Keratinocyte (primary cell): ENCODE data around the gene CCDC116. TPM values are rescaled to one million over a fixed set of nuclear protein-coding genes. Genes with fewer than 3 reads are reported as not detected.

Experiments used
- DNase-seq: peaks from one replicate; pipeline ENCODE4 v3.0.0-alpha.2; 2011; ENCODE audit warnings: low read depth, missing footprints, low spot score
- FAIRE-seq: peaks from 2 replicates; lab custom pipeline; 2011; peaks lifted over from hg19 to GRCh38; lab: Jason Lieb, UNC
- H2AFZ ChIP-seq: 2 replicates; pipeline ENCODE4 v1.6.0; 2012; ENCODE audit warnings: low read length, control low read depth, inconsistent platforms; ENCODE audit not compliant: control insufficient read depth
- H3K27ac ChIP-seq: 2 replicates; pipeline ENCODE4 v1.5.1; 2011; ENCODE audit warnings: low read length; ENCODE audit not compliant: control insufficient read depth, insufficient read depth
- H3K27me3 ChIP-seq: 3 replicates; pipeline ENCODE4 v1.6.0; 2011; ENCODE audit warnings: low read length; ENCODE audit not compliant: control insufficient read depth, insufficient read depth; ENCODE audit errors: extremely low read depth
- H3K36me3 ChIP-seq, 2 experiments: 2 replicates in 1 of 2; 3 replicates in 1 of 2; pipeline ENCODE4 v1.5.1; 2011; ENCODE audit warnings: low read length in 2 of 2, mild to moderate bottlenecking in 1 of 2; ENCODE audit not compliant: control insufficient read depth in 2 of 2, insufficient read depth in 2 of 2; ENCODE audit errors: extremely low read depth in 1 of 2
- H3K4me1 ChIP-seq: 3 replicates; pipeline ENCODE4 v1.5.1; 2011; ENCODE audit warnings: low read length; ENCODE audit not compliant: control insufficient read depth, insufficient read depth; ENCODE audit errors: extremely low read depth
- H3K4me2 ChIP-seq: 3 replicates; pipeline ENCODE4 v1.6.0; 2011; ENCODE audit warnings: low read depth, low read length; ENCODE audit not compliant: control insufficient read depth, insufficient read depth; ENCODE audit errors: extremely low read depth
- H3K4me3 ChIP-seq, 3 experiments: fragments of 200-600 bp in 1 of 3; sonication (generic) in 1 of 3; 2 replicates in 2 of 3; 3 replicates in 1 of 3; pipeline ENCODE4 v1.5.1; 2011 to 2016; ENCODE audit warnings: low read length in 3 of 3, mild to moderate bottlenecking in 3 of 3, control low read depth in 2 of 3, inconsistent platforms in 1 of 3, low read depth in 1 of 3, mixed read lengths in 1 of 3, mixed run types in 1 of 3, moderate library complexity in 1 of 3; ENCODE audit not compliant: control insufficient read depth in 2 of 3, insufficient read depth in 2 of 3; ENCODE audit errors: extremely low read depth in 1 of 3
- H3K79me2 ChIP-seq: 2 replicates; pipeline ENCODE4 v1.6.0; 2012; ENCODE audit warnings: low read length; ENCODE audit not compliant: control insufficient read depth, insufficient read depth
- H3K9ac ChIP-seq: 3 replicates; pipeline ENCODE4 v1.6.0; 2011; ENCODE audit warnings: low read length; ENCODE audit not compliant: control insufficient read depth, insufficient read depth; ENCODE audit errors: extremely low read depth
- H3K9me1 ChIP-seq: 3 replicates; pipeline ENCODE4 v1.6.0; 2011; ENCODE audit warnings: low read length; ENCODE audit not compliant: control insufficient read depth, insufficient read depth; ENCODE audit errors: extremely low read depth
- H3K9me3 ChIP-seq: 2 replicates; pipeline ENCODE4 v1.5.1; 2012; ENCODE audit warnings: low read depth, low read length; ENCODE audit not compliant: control insufficient read depth
- H4K20me1 ChIP-seq: 3 replicates; pipeline ENCODE4 v1.6.0; 2011; ENCODE audit warnings: low read length; ENCODE audit not compliant: control insufficient read depth, insufficient read depth; ENCODE audit errors: extremely low read depth
- EZH2 ChIP-seq: IDR thresholded peaks from one replicate; pipeline ENCODE4 v1.6.1; 2012; ENCODE audit warnings: inconsistent platforms, mild to moderate bottlenecking, low read length, moderate library complexity
- dilution Hi-C: fragments of 300-500 bp; cut with MboI; formaldehyde crosslinking; loops from one replicate; pipeline ENCODE4 v1.7.0; 2020; ENCODE audit warnings: low sequenced_read_pairs; ENCODE audit not compliant: extremely low pct_ligation_motif_present
- polyA minus RNA-seq, 3 experiments: library from RNA; depleted of rRNA, polyadenylated mRNA; stranded (reverse); fragments of >200 nt; gene quantifications; 1 replicate in 1 of 3; 2 replicates in 1 of 3; 3 replicates in 1 of 3; pipeline ENCODE4 v1.2.3, GENCODE V29; 2011
- polyA plus RNA-seq, 5 experiments: library from polyadenylated mRNA; depleted of rRNA in 3 of 5; stranded (reverse) in 3 of 5; stranded (forward) in 1 of 5; unstranded in 1 of 5; fragments of >200 nt; gene quantifications; 1 replicate in 1 of 5; 2 replicates in 3 of 5; 3 replicates in 1 of 5; pipeline versions ENCODE4 v1.2.1 to v1.2.3, GENCODE V29; 2011 to 2012; ENCODE audit warnings: missing spikeins in 2 of 5, low read depth in 1 of 5, low replicate concordance in 1 of 5
- TF ChIP-seq, protein P1 (sequence below), 3 experiments: IDR thresholded peaks in 1 of 3; conservative IDR thresholded peaks in 1 of 3; optimal IDR thresholded peaks in 1 of 3; 2 replicates in 2 of 3; 3 replicates in 1 of 3; pipeline versions ENCODE3 to v1.5.1; 2011; ENCODE audit warnings: low read length in 3 of 3, mild to moderate bottlenecking in 3 of 3, moderate library complexity in 2 of 3, control low read depth in 1 of 3, inconsistent platforms in 1 of 3; ENCODE audit not compliant: insufficient read depth in 2 of 3; ENCODE audit errors: extremely low read depth in 1 of 3

CCDC116 gene, protein sequence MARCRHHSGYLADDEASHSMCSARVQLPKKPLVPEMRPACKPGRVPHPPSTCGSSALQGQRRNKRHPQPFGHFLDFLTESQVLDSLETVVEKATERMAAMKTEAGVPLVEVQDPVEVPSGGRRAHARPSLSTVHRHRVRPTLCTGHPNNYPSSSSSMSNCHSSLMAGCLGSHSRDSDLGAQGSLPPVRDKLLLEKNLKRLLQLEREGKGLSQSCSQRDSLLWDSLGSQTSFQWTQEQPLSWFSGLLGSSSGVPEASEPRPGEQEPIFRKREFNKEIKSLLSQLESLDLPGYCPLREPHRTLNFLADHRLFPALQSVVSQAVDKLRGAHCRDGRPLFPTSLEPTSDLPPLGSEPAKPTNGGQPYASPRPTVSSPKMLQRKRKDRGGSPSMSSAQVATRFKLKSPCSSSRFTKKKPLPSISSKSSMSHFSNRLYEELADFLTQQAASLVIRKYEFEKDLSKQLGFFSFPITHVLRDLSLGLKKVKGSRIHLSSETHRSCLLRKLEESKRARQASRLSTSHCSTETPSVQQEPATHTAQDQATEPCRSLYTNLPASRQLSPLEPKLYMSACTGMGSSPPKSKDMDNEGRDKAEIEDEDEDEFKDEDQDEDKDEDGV
- polyA plus RNA-seq: 0.03 TPM in 3 replicates
- not detected for polyA plus RNA-seq (2011; ENCODE audit: low read depth)
- polyA plus RNA-seq (2011; cell fraction: cytosol; rRNA removed): not detected in 2 replicates
- 0.11 and 0.19 TPM in 2 replicates for polyA plus RNA-seq (2011; cell fraction: nucleus; rRNA removed)
- 0.17 TPM in 1 of 2 replicates, not detected in the other for polyA plus RNA-seq (2012; ENCODE audit: low replicate concordance)
- not detected in 3 replicates for polyA minus RNA-seq
- polyA minus RNA-seq (2011; cell fraction: cytosol; rRNA and poly(A)+ RNA removed): not detected
- polyA minus RNA-seq (2011; cell fraction: nucleus; rRNA and poly(A)+ RNA removed): not detected in 2 replicates

DNA sequence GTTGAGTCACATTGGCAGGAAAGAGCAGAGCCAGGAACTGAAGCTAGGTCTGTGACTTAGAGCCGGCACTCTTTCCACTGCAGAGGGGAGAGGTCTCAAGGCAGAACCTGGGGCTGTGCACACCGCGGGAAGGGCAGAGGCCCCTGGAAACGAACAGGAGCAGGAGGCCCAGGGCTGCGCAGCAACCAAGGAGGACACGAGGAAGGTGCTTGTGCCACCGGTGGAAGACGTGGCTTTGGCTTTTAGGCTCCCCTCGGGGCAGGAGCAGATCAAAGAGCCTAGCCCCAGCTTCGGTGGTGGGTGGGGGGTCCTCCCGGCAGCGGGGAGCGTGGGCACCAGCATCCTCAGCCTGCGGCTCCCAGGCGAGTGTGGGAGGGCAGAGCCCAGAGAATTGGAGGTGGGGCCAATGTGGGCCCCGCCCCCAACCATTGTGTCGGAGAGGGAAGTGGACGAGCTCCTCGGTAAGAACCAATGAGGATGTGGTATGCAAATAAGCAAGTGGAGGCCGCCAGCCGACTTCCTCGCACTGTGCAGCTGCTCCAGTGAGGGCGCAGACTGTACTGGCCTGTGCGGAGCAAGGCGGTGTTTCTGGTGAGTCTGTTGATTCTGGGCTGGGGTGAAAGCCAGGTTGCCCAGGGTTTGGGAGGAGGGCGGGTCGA is at the start of gene CCDC116:
Gene CCDC116 (plus strand): TSS at position 524 of the 659 bp plus-strand sequence. CDS start 422 bp downstream, outside the sequence.
- Histone ChIP-seq H3K27me3 (no peaks in the 10 kb centered on the region), H4K20me1 (no peaks in the 10 kb centered on the region), H3K4me2 (no peak within 1 kb of the TSS), H3K9me3 (no peaks in the 10 kb centered on the region), H3K4me1 (peaks cover 12% of the 10 kb centered on the region), H2AFZ (no peak within 1 kb of the TSS), H3K27ac (no peak within 1 kb of the TSS), H3K79me2 (peaks cover 23% of the 10 kb centered on the region), H3K4me3 (no peak within 1 kb of the TSS), H3K9me1 (no peaks in the 10 kb centered on the region), H3K9ac (no peak within 1 kb of the TSS), H3K36me3 (peaks cover 2 to 12% of the 10 kb centered on the region in 2 experiments)
- TF ChIP-seq EZH2: no peak
- TF ChIP-seq, protein P1, sequence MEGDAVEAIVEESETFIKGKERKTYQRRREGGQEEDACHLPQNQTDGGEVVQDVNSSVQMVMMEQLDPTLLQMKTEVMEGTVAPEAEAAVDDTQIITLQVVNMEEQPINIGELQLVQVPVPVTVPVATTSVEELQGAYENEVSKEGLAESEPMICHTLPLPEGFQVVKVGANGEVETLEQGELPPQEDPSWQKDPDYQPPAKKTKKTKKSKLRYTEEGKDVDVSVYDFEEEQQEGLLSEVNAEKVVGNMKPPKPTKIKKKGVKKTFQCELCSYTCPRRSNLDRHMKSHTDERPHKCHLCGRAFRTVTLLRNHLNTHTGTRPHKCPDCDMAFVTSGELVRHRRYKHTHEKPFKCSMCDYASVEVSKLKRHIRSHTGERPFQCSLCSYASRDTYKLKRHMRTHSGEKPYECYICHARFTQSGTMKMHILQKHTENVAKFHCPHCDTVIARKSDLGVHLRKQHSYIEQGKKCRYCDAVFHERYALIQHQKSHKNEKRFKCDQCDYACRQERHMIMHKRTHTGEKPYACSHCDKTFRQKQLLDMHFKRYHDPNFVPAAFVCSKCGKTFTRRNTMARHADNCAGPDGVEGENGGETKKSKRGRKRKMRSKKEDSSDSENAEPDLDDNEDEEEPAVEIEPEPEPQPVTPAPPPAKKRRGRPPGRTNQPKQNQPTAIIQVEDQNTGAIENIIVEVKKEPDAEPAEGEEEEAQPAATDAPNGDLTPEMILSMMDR (optimal IDR thresholded peaks at IDR 0.05 in 1 of 3, IDR thresholded peaks at IDR 0.05 in 1 of 3, conservative IDR thresholded peaks at IDR 0.05 in 1 of 3; ENCODE audit: extremely low read depth in 1 of 3, insufficient read depth in 2 of 3, low read length in 3 of 3): no peak
- DNase-seq: no peak
- dilution Hi-C loops: no loop called here
- no peak for FAIRE-seq

GRCh38 chr22:21582801-21583740 is 49.5 kb upstream of the CCDC116 start:
- TF ChIP-seq, protein P1 (optimal IDR thresholded peaks at IDR 0.05 in 1 of 3, IDR thresholded peaks at IDR 0.05 in 1 of 3, conservative IDR thresholded peaks at IDR 0.05 in 1 of 3; ENCODE audit: extremely low read depth in 1 of 3, insufficient read depth in 2 of 3, low read length in 3 of 3): no peak
- TF ChIP-seq EZH2: no peak
- no peak for FAIRE-seq
- Histone ChIP-seq H3K9ac (no peak overlapping the region), H3K9me3 (no peaks in the 10 kb centered on the region), H3K27me3 (no peaks in the 10 kb centered on the region), H3K4me3 (no peak overlapping the region), H3K9me1 (peaks cover 14% of the 10 kb centered on the region), H3K27ac (no peak overlapping the region), H4K20me1 (peaks cover 62% of the 10 kb centered on the region), H3K4me1 (no peaks in the 10 kb centered on the region), H2AFZ (no peak overlapping the region), H3K4me2 (no peak overlapping the region), H3K36me3 (peaks cover 5 to 14% of the 10 kb centered on the region in 2 experiments), H3K79me2 (peaks cover 99% of the 10 kb centered on the region)
- dilution Hi-C loops: no loop called here
- no peak for DNase-seq
